ENCODE data around the gene C1orf21.

- TF ChIP-seq CTCF (IDR thresholded peaks at IDR 0.05) (no peak), POLR2A (IDR thresholded peaks at IDR 0.05) (no peak)
These were observed 75.3 kb downstream of the C1orf21 start for GRCh38 chr1:184462155-184462554.

Data from body of pancreas (tissue), 4 donors.